HCT116 (cell line): ENCODE results near the gene BCL7A. TPM values are rescaled to one million over a fixed set of nuclear protein-coding genes. Genes with fewer than 3 reads are reported as not detected.

ENCODE experiments used
- ATAC-seq: fragments of 200-7000 bp; cut with Tn5 transposase; 2 replicates; pipeline ENCODE4 v1.9.1; 2020; ENCODE audit warnings: mild to moderate bottlenecking, moderate library complexity
- BruUV-seq: library from RNA; stranded (reverse); fragments of 400-500 nt; replicated peaks from 2 replicates; lab custom pipeline; 2021; lab: Mats Ljungman, UMichigan
- CTCF ChIA-PET: fragments of 300-600 bp; sonication (Branson Sonifier 250); formaldehyde crosslinking; loops from one replicate; lab custom pipeline; 2021; ENCODE audit warnings: antibody characterized with exemption; lab: Charles Lee
- POLR2A ChIA-PET: fragments of 300-600, 350-600 bp; sonication (Branson Sonifier 250); formaldehyde crosslinking; loops from one replicate; lab custom pipeline; 2021; ENCODE audit warnings: antibody characterized with exemption; lab: Charles Lee
- RAD21 ChIA-PET, 2 experiments: fragments of 300-600 bp; sonication (Branson Sonifier 250); formaldehyde crosslinking; loops; one replicate each; lab custom pipeline; 2023; ENCODE audit warnings: low total read pairs in 2 of 2; ENCODE audit not compliant: uncharacterized antibody in 2 of 2, unreplicated experiment in 2 of 2, low non-redundant PET in 1 of 2; lab: Charles Lee
- DNase-seq: peaks from one replicate; pipeline ENCODE4 v3.0.0-alpha.2; 2010; ENCODE audit warnings: low read depth, low spot score
- H2AFZ ChIP-seq: fragments of 200-600 bp; shearing (Covaris generic), sonication (generic); 2 replicates; pipeline ENCODE4 v1.6.1; 2017; ENCODE audit warnings: low read depth, mixed run types, mixed read lengths, antibody characterized with exemption, low read length; ENCODE audit not compliant: poor library complexity, severe bottlenecking
- H3K27ac ChIP-seq: 2 replicates; pipeline ENCODE4 v1.5.1; 2012; ENCODE audit warnings: low read depth, low read length
- H3K27me3 ChIP-seq: fragments of 200-600 bp; sonication (generic); 2 replicates; pipeline ENCODE4 v1.6.1; 2016; ENCODE audit warnings: mixed run types, low read length, mixed read lengths; ENCODE audit not compliant: insufficient read depth
- H3K36me3 ChIP-seq, 2 experiments: fragments of 200-500 bp in 1 of 2; fragments of 200-600 bp in 1 of 2; sonication (Bioruptor generic) in 1 of 2; sonication (generic) in 1 of 2; 2 replicates each; pipeline versions ENCODE4 v1.5.1 to v1.6.1; 2014 to 2016; ENCODE audit warnings: low read length in 2 of 2, inconsistent platforms in 1 of 2, mixed read lengths in 1 of 2, mixed run types in 1 of 2; ENCODE audit not compliant: insufficient read depth in 2 of 2, control insufficient read depth in 1 of 2
- H3K4me1 ChIP-seq, 2 experiments: fragments of 200-600 bp in 1 of 2; sonication (generic) in 1 of 2; 2 replicates each; pipeline versions ENCODE4 v1.5.1 to v1.6.1; 2012 to 2017; ENCODE audit warnings: low read length in 2 of 2, inconsistent platforms in 1 of 2, mild to moderate bottlenecking in 1 of 2, mixed read lengths in 1 of 2, mixed run types in 1 of 2, moderate library complexity in 1 of 2; ENCODE audit not compliant: insufficient read depth in 2 of 2, control insufficient read depth in 1 of 2
- H3K4me2 ChIP-seq: fragments of 200-600 bp; sonication (generic); 2 replicates; pipeline ENCODE4 v1.6.1; 2017; ENCODE audit warnings: mixed run types, low read length, mixed read lengths
- H3K4me3 ChIP-seq, 2 experiments: fragments of 200-600 bp in 1 of 2; sonication (generic) in 1 of 2; replicated peaks in 1 of 2; 2 replicates each; pipeline ENCODE4 v1.5.1; 2011 to 2016; ENCODE audit warnings: low read length in 2 of 2, control low read depth in 1 of 2, low read depth in 1 of 2, mild to moderate bottlenecking in 1 of 2, mixed read lengths in 1 of 2, mixed run types in 1 of 2
- H3K79me2 ChIP-seq: fragments of 200-600 bp; sonication (generic); 2 replicates; pipeline ENCODE4 v1.6.1; 2017; ENCODE audit warnings: mild to moderate bottlenecking, mixed run types, low read length, moderate library complexity, mixed read lengths; ENCODE audit not compliant: insufficient read depth
- H3K9ac ChIP-seq: fragments of 200-600 bp; sonication (generic); 2 replicates; pipeline ENCODE4 v1.6.1; 2016; ENCODE audit warnings: low read length, mixed read lengths
- H3K9me2 ChIP-seq: fragments of 200-600 bp; sonication (generic), shearing (Covaris generic); 2 replicates; pipeline ENCODE4 v1.6.1; 2017; ENCODE audit warnings: mixed run types, mild to moderate bottlenecking, moderate library complexity; ENCODE audit not compliant: insufficient read depth
- H3K9me3 ChIP-seq, 2 experiments: fragments of 200-500 bp in 1 of 2; fragments of 200-600 bp in 1 of 2; sonication (Bioruptor generic) in 1 of 2; sonication (generic) in 1 of 2; 2 replicates each; pipeline ENCODE4 v1.6.1; 2014 to 2017; ENCODE audit warnings: low read length in 2 of 2, mixed read lengths in 2 of 2, inconsistent platforms in 1 of 2, low read depth in 1 of 2, mild to moderate bottlenecking in 1 of 2, mixed run types in 1 of 2, moderate library complexity in 1 of 2; ENCODE audit not compliant: control insufficient read depth in 1 of 2, insufficient read depth in 1 of 2
- H4K20me1 ChIP-seq: fragments of 200-600 bp; sonication (generic), shearing (Covaris generic); 2 replicates; pipeline ENCODE4 v1.6.1; 2017; ENCODE audit warnings: mixed run types, mild to moderate bottlenecking, moderate library complexity; ENCODE audit not compliant: insufficient read depth
- CBX3 ChIP-seq: IDR thresholded peaks from 2 replicates; pipeline ENCODE4 v1.6.1; 2012; ENCODE audit warnings: low read depth
- CTCF ChIP-seq, 3 experiments: fragments of 200-600 bp in 1 of 3; sonication (generic) in 1 of 3; IDR thresholded peaks in 2 of 3; conservative IDR thresholded peaks in 1 of 3; 2 replicates each; pipeline ENCODE4 v1.5.1; 2012 to 2017; ENCODE audit warnings: low read depth in 2 of 3, low read length in 2 of 3, antibody characterized with exemption in 1 of 3, borderline replicate concordance in 1 of 3, control low read depth in 1 of 3, mild to moderate bottlenecking in 1 of 3, mixed read lengths in 1 of 3, mixed run types in 1 of 3, moderate library complexity in 1 of 3; ENCODE audit not compliant: insufficient read depth in 1 of 3
- EGR1 ChIP-seq: IDR thresholded peaks from 2 replicates; pipeline ENCODE4 v1.6.1; 2012; ENCODE audit warnings: low read depth
- ELF1 ChIP-seq: IDR thresholded peaks from 2 replicates; pipeline ENCODE4 v1.6.1; 2012; ENCODE audit warnings: low read depth, borderline replicate concordance
- EZH2 ChIP-seq: fragments of 200-600 bp; sonication (generic); IDR thresholded peaks from 2 replicates; pipeline ENCODE4 v1.6.1; 2017; ENCODE audit warnings: antibody characterized with exemption, mixed run types
- EZH2phosphoT487 ChIP-seq: fragments of 200-600 bp; IDR thresholded peaks from 2 replicates; pipeline ENCODE4 v1.6.1; 2018; ENCODE audit warnings: antibody characterized with exemption, borderline replicate concordance
- FOSL1 ChIP-seq: IDR thresholded peaks from 2 replicates; pipeline ENCODE4 v1.6.1; 2012; ENCODE audit warnings: low read depth
- JUND ChIP-seq: IDR thresholded peaks from 2 replicates; pipeline ENCODE4 v1.6.1; 2012
- SP1 ChIP-seq: IDR thresholded peaks from 2 replicates; pipeline ENCODE4 v1.6.1; 2012; ENCODE audit warnings: low read depth
- SRF ChIP-seq: IDR thresholded peaks from 2 replicates; pipeline ENCODE4 v1.6.1; 2012; ENCODE audit warnings: low read depth
- TCF7L2 ChIP-seq: IDR thresholded peaks from 2 replicates; pipeline ENCODE4 v1.7.0; 2011; ENCODE audit warnings: borderline replicate concordance, inconsistent platforms; ENCODE audit not compliant: insufficient read depth, insufficient read length; ENCODE audit errors: extremely low read depth
- ZNF274 ChIP-seq: fragments of 200-500 bp; sonication (Bioruptor generic); IDR thresholded peaks from 2 replicates; pipeline ENCODE4 v1.6.1; 2014; ENCODE audit warnings: mild to moderate bottlenecking, low read depth, low read length, inconsistent platforms
- intact Hi-C: fragments of 100-400 bp; cut with micrococcal nuclease; formaldehyde crosslinking; loops from 2 replicates; pipeline ENCODE4 v1.10.0; 2022
- total RNA-seq: library from RNA; stranded (reverse); gene quantifications from one replicate; pipeline ENCODE4 v1.2.1, GENCODE V29; 2021; ENCODE audit not compliant: unreplicated experiment

Gene BCL7A
- total RNA-seq, 1 experiment from 2014 or later: 14.2 TPM

DNA sequence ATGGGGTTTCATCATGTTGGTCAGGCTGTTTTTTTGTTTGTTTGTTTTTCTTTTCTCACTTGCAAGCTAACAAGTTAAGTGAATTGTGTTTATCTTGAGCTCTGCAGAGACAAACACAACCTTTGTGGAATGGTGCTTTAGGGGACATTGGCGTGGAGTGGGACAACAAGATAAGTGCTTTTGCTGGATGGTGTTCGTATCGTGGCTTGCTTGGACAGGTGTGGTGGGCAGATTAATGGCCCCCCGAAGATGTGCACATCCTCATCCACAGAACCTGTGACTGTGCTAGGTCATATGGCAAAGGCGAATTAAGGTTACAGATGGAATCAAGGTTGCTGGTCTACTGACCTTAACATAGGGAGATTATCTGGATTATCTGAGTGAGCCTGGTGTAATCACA is 63.9 kb downstream of the BCL7A start:
- ChIA-PET CTCF (no interaction called here), RAD21 (no interaction called here), POLR2A (no interaction called here)
- no peak overlapping the region for H3K4me2 ChIP-seq
- H3K27me3 ChIP-seq: no peaks in the 10 kb centered on the region
- H3K9me2 ChIP-seq: no peaks in the 10 kb centered on the region
- peaks cover 14 to 22% of the 10 kb centered on the region in 2 experiments for H3K36me3 ChIP-seq
- H3K9me3 ChIP-seq: no peaks in the 10 kb centered on the region
- H3K9ac ChIP-seq: no peak overlapping the region
- intact Hi-C loops: no loop called here
- no TSS peak for BruUV-seq
- H3K4me3 ChIP-seq: no peak overlapping the region
- no peak for ATAC-seq
- no peak for TF ChIP-seq EZH2phosphoT487
- TF ChIP-seq CTCF (IDR thresholded peaks at IDR 0.05 in 2 of 3, conservative IDR thresholded peaks at IDR 0.05 in 1 of 3; ENCODE audit: borderline replicate concordance in 1 of 3, insufficient read depth in 1 of 3, low read depth in 2 of 3, low read length in 2 of 3): no peak
- TF ChIP-seq JUND: no peak
- TF ChIP-seq FOSL1: no peak
- TF ChIP-seq TCF7L2: no peak
- no peak for TF ChIP-seq SRF
- no peak for TF ChIP-seq EZH2
- TF ChIP-seq ZNF274: no peak
- no peak for TF ChIP-seq CBX3
- TF ChIP-seq SP1: no peak
- TF ChIP-seq EGR1: no peak
- no peak for TF ChIP-seq ELF1
- H4K20me1 ChIP-seq: peaks cover 8% of the 10 kb centered on the region; the same call in 1 of the 2 replicates
- no peak overlapping the region for H2AFZ ChIP-seq
- peaks cover 99% of the 10 kb centered on the region for H3K79me2 ChIP-seq
- peaks cover 5 to 9% of the 10 kb centered on the region in 2 experiments; a peak in 3 of 4 replicates for H3K4me1 ChIP-seq
- no peak overlapping the region for H3K27ac ChIP-seq
- DNase-seq: no peak
